ENCODE results near the gene RHOA. TPM values are rescaled to one million over a fixed set of nuclear protein-coding genes. Genes with fewer than 3 reads are reported as not detected.

The RHOA gene
- total RNA-seq, 1 donor from 2014 or later, result 501 TPM

DNA sequence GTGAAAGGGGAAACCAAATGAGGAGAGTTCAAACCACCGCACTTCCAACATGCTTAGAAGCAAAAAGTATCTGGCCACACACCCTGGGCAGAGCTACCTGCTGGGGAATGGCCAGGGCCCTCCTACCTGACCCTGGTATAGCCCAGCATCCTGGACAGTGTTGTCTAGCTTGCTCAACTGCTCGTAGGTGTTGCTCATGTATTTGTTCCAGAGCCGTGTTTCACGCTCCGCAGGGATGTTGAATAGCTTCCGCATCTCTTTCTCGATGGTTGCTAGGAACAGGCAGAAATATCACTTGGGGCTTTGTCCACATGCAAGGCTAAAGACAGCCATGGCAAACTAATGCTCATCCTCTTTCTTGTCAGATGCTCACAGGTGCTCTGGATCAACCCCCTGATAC is 87.0 kb downstream of the RHOA start:
- Histone ChIP-seq H3K4me3 (ENCODE audit: low read depth, low read length) (no peak overlapping the region), H3K27me3 (ENCODE audit: control insufficient read depth, insufficient read depth, low read length) (no peaks in the 10 kb centered on the region), H3K36me3 (ENCODE audit: control insufficient read depth, insufficient read depth, low read length) (no peaks in the 10 kb centered on the region)
- DNase-seq (ENCODE audit: low read depth), result no peak
- TF ChIP-seq, protein P1, sequence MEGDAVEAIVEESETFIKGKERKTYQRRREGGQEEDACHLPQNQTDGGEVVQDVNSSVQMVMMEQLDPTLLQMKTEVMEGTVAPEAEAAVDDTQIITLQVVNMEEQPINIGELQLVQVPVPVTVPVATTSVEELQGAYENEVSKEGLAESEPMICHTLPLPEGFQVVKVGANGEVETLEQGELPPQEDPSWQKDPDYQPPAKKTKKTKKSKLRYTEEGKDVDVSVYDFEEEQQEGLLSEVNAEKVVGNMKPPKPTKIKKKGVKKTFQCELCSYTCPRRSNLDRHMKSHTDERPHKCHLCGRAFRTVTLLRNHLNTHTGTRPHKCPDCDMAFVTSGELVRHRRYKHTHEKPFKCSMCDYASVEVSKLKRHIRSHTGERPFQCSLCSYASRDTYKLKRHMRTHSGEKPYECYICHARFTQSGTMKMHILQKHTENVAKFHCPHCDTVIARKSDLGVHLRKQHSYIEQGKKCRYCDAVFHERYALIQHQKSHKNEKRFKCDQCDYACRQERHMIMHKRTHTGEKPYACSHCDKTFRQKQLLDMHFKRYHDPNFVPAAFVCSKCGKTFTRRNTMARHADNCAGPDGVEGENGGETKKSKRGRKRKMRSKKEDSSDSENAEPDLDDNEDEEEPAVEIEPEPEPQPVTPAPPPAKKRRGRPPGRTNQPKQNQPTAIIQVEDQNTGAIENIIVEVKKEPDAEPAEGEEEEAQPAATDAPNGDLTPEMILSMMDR (IDR thresholded peaks at IDR 0.05; ENCODE audit: insufficient read depth, low read length, poor library complexity, severe bottlenecking), result no peak

DNA sequence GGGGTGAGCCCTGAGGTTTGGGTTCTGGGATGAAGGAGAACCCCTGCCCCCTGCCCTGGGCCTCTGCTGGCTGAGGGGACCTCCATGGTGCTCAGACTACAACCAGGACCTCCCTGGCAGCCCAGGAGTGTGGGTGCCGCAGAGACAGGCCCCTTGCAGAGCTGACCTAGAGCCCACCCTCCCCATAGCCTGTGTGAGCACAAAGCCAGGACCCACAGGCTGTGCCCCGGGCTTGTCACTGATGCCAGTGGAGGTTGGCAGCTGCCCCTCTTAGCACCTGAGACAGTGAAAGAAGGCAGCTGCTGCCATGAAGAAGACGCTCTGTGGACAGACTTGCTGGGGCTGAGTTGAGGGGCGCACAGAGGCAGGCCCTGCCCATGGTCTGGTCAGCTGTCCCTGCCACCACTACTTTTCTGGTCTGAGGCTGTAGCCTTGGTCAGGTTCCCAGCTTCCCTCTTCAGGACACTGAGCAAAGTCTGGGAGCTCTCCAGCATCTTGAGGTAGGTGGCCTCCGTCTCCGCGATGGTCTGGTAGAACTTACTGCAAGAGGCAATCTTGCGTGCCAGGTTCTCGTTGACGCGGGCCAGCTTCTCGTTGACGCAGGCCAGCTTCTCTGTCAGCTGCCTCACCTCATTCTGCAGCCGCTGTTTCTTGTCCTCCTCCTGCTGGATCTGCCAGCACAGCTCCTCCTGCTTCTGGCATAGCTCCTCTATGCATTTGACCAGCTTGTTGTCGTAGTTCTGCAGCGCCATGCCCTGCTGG is 94.9 kb downstream of the RHOA start:
- no peaks in the 10 kb centered on the region for H3K27me3 ChIP-seq (ENCODE audit: control insufficient read depth, insufficient read depth, low read length)
- H3K4me3 ChIP-seq (ENCODE audit: low read depth, low read length), result no peak overlapping the region
- TF ChIP-seq, protein P1 (IDR thresholded peaks at IDR 0.05; ENCODE audit: insufficient read depth, low read length, poor library complexity, severe bottlenecking), result no peak
- no peaks in the 10 kb centered on the region for H3K36me3 ChIP-seq (ENCODE audit: control insufficient read depth, insufficient read depth, low read length)
- no peak for DNase-seq (ENCODE audit: low read depth)

DNA sequence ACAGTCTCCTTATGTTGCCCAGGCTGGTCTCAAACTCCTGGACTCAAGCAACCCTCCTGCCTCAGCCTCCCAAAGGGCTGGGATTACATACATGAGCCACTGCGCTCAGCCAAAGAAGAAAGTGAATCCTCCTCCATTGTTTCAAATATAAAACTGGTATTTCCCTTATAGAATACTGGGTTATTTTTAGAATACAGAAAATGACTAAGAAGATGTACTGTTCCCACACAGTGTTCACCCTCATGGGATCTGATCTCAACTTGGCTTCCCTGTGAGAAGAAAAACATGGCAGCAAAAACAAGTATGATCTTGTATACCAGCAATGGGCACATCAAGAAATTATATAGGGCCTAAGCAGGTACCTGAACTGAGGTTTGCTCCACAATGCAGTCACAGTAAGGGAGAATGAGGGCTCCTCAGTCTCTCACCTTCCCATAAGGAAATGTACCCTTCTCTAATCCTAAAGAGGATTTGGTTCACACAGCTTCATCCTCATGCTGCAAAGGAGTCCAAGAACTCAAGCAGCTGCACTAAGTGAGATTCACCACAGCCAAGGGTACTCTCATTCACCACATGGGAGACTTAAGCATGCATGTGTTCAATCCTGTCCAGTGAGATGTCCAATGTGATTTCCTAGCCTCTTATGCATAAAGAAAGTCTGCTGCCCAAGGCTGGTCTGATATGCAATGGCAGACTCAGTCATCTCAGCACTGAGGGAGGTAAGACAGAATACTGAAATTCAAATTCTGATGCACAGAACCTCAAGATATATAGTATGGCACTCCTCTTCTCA is 97.7 kb downstream of the RHOA start:
- H3K27me3 ChIP-seq (ENCODE audit: control insufficient read depth, insufficient read depth, low read length), result no peaks in the 10 kb centered on the region
- H3K36me3 ChIP-seq (ENCODE audit: control insufficient read depth, insufficient read depth, low read length), result peaks cover 1% of the 10 kb centered on the region
- no peak for DNase-seq (ENCODE audit: low read depth)
- TF ChIP-seq, protein P1 (IDR thresholded peaks at IDR 0.05; ENCODE audit: insufficient read depth, low read length, poor library complexity, severe bottlenecking), result no peak
- no peak overlapping the region for H3K4me3 ChIP-seq (ENCODE audit: low read depth, low read length)

DNA sequence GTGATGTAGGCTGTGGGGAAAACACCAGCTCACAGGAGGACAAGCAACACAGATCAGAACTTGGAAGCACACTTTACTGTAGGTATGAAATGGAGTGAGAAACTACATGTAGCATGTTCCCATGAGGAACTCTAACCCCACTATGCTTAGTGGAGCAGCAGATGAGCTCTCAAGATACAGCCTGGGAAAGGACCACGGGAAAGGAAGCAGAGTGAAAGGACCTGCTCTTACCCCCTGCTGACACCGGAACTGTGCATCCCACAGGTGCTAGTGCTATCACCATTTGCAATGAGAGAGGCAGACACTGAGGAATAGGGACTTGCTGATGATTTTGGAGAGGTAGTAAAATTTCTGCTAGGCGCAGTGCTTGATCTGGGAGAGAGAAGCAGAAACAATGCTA is 100.5 kb downstream of the RHOA start:
- H3K4me3 ChIP-seq (ENCODE audit: low read depth, low read length), result no peak overlapping the region
- TF ChIP-seq, protein P1 (IDR thresholded peaks at IDR 0.05; ENCODE audit: insufficient read depth, low read length, poor library complexity, severe bottlenecking), result no peak
- H3K27me3 ChIP-seq (ENCODE audit: control insufficient read depth, insufficient read depth, low read length), result no peaks in the 10 kb centered on the region
- peaks cover 1% of the 10 kb centered on the region for H3K36me3 ChIP-seq (ENCODE audit: control insufficient read depth, insufficient read depth, low read length)
- DNase-seq (ENCODE audit: low read depth), result no peak

DNA sequence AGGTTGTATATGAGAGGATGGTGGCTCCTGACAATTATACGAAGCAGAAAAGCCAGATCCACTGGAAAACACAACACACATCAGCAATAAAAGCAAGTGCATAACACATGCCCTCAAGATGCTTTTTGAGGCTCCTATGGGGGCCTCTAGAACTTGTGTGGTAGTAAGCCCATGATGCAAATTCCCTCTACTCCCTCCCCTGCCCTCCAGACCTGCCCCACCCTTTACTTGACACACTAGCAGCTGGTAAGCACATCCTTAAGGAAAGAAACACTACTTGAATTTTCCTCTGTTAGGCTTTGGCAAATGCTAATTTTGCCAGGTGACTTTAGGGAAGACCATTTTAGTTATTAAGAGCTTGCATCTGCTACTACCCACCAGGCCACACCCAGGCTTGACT is 101.1 kb downstream of the RHOA start:
- Histone ChIP-seq H3K27me3 (ENCODE audit: control insufficient read depth, insufficient read depth, low read length) (no peaks in the 10 kb centered on the region), H3K36me3 (ENCODE audit: control insufficient read depth, insufficient read depth, low read length) (peaks cover 1% of the 10 kb centered on the region), H3K4me3 (ENCODE audit: low read depth, low read length) (no peak overlapping the region)
- TF ChIP-seq, protein P1 (IDR thresholded peaks at IDR 0.05; ENCODE audit: insufficient read depth, low read length, poor library complexity, severe bottlenecking), result no peak
- DNase-seq (ENCODE audit: low read depth), result no peak

Other genes starting within 250 kb of the RHOA start
- 41.2 and 46.6 TPM in 2 replicates for gene CCDC71, start 245.6 kb downstream of the RHOA start, total RNA-seq
- 6.4 and 10.1 TPM in 2 replicates for gene KLHDC8B, start 240.4 kb downstream of the RHOA start, total RNA-seq
- gene C3orf62, start 134.7 kb downstream of the RHOA start, total RNA-seq, result 1.1 and 1.5 TPM in 2 replicates
- 17.4 and 24.1 TPM in 2 replicates for gene USP4, start 71.9 kb downstream of the RHOA start, total RNA-seq
- gene GPX1, start 53.6 kb downstream of the RHOA start, total RNA-seq, result 422 and 502 TPM in 2 replicates
- 16.0 and 17.4 TPM in 2 replicates for gene TCTA, start 447 bp upstream of the RHOA start, total RNA-seq
- gene AMT, start 10.5 kb upstream of the RHOA start, total RNA-seq, result 4.9 and 6.6 TPM in 2 replicates
- 5.4 and 13.1 TPM in 2 replicates for gene NICN1, start 17.3 kb upstream of the RHOA start, total RNA-seq
- 59.7 and 60.0 TPM in 2 replicates for gene DAG1, start 58.3 kb upstream of the RHOA start, total RNA-seq
- gene BSN, start 142.5 kb upstream of the RHOA start, total RNA-seq, result 0.92 and 2.7 TPM in 2 replicates

All from kidney epithelial cell (primary cell).